IMR-90 (cell line): ENCODE measurements around the gene REEP2. TPM values are rescaled to one million over a fixed set of nuclear protein-coding genes. Genes with fewer than 3 reads are reported as not detected.

Experiments
- ATAC-seq: fragments of 200-7000 bp; cut with Tn5 transposase; 2 replicates; pipeline ENCODE4 v1.9.1; 2020; ENCODE audit warnings: low read depth, mild to moderate bottlenecking, moderate library complexity
- BruUV-seq: library from RNA; stranded (reverse); fragments of 400-500 nt; replicated peaks from 2 replicates; lab custom pipeline; 2021; lab: Mats Ljungman, UMichigan
- CTCF ChIA-PET: fragments of 300-600 bp; formaldehyde crosslinking; extraction: SDS; loops from one replicate; lab custom pipeline; 2021; ENCODE audit warnings: antibody characterized with exemption; lab: Yijun Ruan, JAX
- POLR2A ChIA-PET: fragments of 300-600 bp; sonication (Branson Sonifier 250); formaldehyde crosslinking; loops from one replicate; lab custom pipeline; 2022; ENCODE audit warnings: antibody characterized with exemption; ENCODE audit not compliant: unreplicated experiment; lab: Charles Lee
- DNase-seq: peaks from one replicate; pipeline ENCODE4 v3.0.0; 2013
- H2AFZ ChIP-seq: replicated peaks from 2 replicates; pipeline ENCODE3; 2013; ENCODE audit warnings: low read length, mild to moderate bottlenecking; ENCODE audit not compliant: poor library complexity
- H2AK5ac ChIP-seq: 2 replicates; pipeline ENCODE4 v1.6.1; 2013; ENCODE audit warnings: low read depth, low read length, inconsistent platforms
- H2AK9ac ChIP-seq: replicated peaks from 2 replicates; pipeline ENCODE3; 2013; ENCODE audit warnings: mild to moderate bottlenecking, low read depth, low read length, moderate library complexity; ENCODE audit not compliant: poor library complexity
- H2BK120ac ChIP-seq: 2 replicates; pipeline ENCODE4 v1.6.1; 2013; ENCODE audit warnings: low read depth, low read length, inconsistent platforms
- H2BK15ac ChIP-seq: 3 replicates; pipeline ENCODE4 v1.6.1; 2013; ENCODE audit warnings: low read depth, low read length, inconsistent platforms
- H2BK20ac ChIP-seq: 2 replicates; pipeline ENCODE4 v1.6.1; 2013; ENCODE audit warnings: low read depth, mild to moderate bottlenecking, inconsistent platforms, low read length, moderate library complexity
- H2BK5ac ChIP-seq: 2 replicates; pipeline ENCODE4 v1.6.1; 2013; ENCODE audit warnings: mild to moderate bottlenecking, low read depth, low read length, inconsistent platforms; ENCODE audit not compliant: poor library complexity, severe bottlenecking
- H3K14ac ChIP-seq: replicated peaks from 2 replicates; pipeline ENCODE4 v1.6.1; 2013; ENCODE audit warnings: low read depth, low read length, inconsistent platforms
- H3K18ac ChIP-seq: 2 replicates; pipeline ENCODE4 v1.6.1; 2013; ENCODE audit warnings: low read depth, low read length, control low read depth
- H3K23ac ChIP-seq: 2 replicates; pipeline ENCODE4 v1.6.1; 2013; ENCODE audit warnings: low read depth, low read length, inconsistent platforms
- H3K27ac ChIP-seq: 2 replicates; pipeline ENCODE4 v1.5.1; 2013; ENCODE audit warnings: mild to moderate bottlenecking, control low read depth, low read length; ENCODE audit not compliant: insufficient read depth
- H3K27me3 ChIP-seq: 2 replicates; pipeline ENCODE4 v1.6.1; 2013; ENCODE audit warnings: low read length; ENCODE audit not compliant: control insufficient read depth, insufficient read depth
- H3K36me3 ChIP-seq: 2 replicates; pipeline ENCODE4 v1.6.1; 2013; ENCODE audit warnings: low read length, mixed read lengths; ENCODE audit not compliant: control insufficient read depth, insufficient read depth
- H3K4ac ChIP-seq: 2 replicates; pipeline ENCODE4 v1.6.1; 2013; ENCODE audit warnings: low read depth, low read length, inconsistent platforms
- H3K4me1 ChIP-seq: 2 replicates; pipeline ENCODE4 v1.6.1; 2013; ENCODE audit warnings: low read length, mixed read lengths; ENCODE audit not compliant: control insufficient read depth, insufficient read depth
- H3K4me2 ChIP-seq: 2 replicates; pipeline ENCODE4 v1.6.1; 2013; ENCODE audit warnings: low read depth, mild to moderate bottlenecking, control low read depth, low read length, moderate library complexity
- H3K4me3 ChIP-seq: 2 replicates; pipeline ENCODE4 v1.5.1; 2013; ENCODE audit warnings: low read depth, mild to moderate bottlenecking, control low read depth, low read length, moderate library complexity; ENCODE audit not compliant: insufficient read depth
- H3K56ac ChIP-seq: 2 replicates; pipeline ENCODE4 v1.6.1; 2013; ENCODE audit warnings: low read length, inconsistent platforms; ENCODE audit not compliant: insufficient read depth; ENCODE audit errors: extremely low read depth
- H3K79me1 ChIP-seq, 2 experiments: 2 replicates each; pipeline ENCODE4 v1.6.1; 2013; ENCODE audit warnings: low read length in 2 of 2, inconsistent platforms in 1 of 2, low read depth in 1 of 2
- H3K9ac ChIP-seq: 2 replicates; pipeline ENCODE4 v1.6.1; 2013; ENCODE audit warnings: low read depth, low read length, control low read depth
- H3K9me1 ChIP-seq: 2 replicates; pipeline ENCODE4 v1.6.1; 2013; ENCODE audit warnings: low read length, inconsistent platforms; ENCODE audit not compliant: insufficient read depth
- H3K9me3 ChIP-seq: 2 replicates; pipeline ENCODE4 v1.6.1; 2013; ENCODE audit warnings: low read length; ENCODE audit not compliant: control insufficient read depth, insufficient read depth
- H4K20me1 ChIP-seq: 2 replicates; pipeline ENCODE4 v1.6.1; 2013; ENCODE audit warnings: low read length, inconsistent platforms; ENCODE audit not compliant: insufficient read depth
- H4K5ac ChIP-seq: 2 replicates; pipeline ENCODE4 v1.6.1; 2013; ENCODE audit warnings: mild to moderate bottlenecking, low read depth, low read length, control low read depth
- H4K8ac ChIP-seq, 2 experiments: 2 replicates each; pipeline ENCODE4 v1.6.1; 2013; ENCODE audit warnings: low read depth in 2 of 2, low read length in 2 of 2, control low read depth in 1 of 2, inconsistent platforms in 1 of 2
- H4K91ac ChIP-seq: 2 replicates; pipeline ENCODE4 v1.6.1; 2013; ENCODE audit warnings: low read depth, low read length, inconsistent platforms; ENCODE audit not compliant: insufficient read depth
- BHLHE40 ChIP-seq: fragments of 150-350 bp; IDR thresholded peaks from 2 replicates; pipeline ENCODE4 v1.6.1; 2016; ENCODE audit warnings: mild to moderate bottlenecking, low read depth, low read length
- CEBPB ChIP-seq: IDR thresholded peaks from 2 replicates; pipeline ENCODE4 v1.6.1; 2012; ENCODE audit warnings: low read depth, low read length, improper control_type of control experiment
- CHD1 ChIP-seq: IDR thresholded peaks from 2 replicates; pipeline ENCODE4 v1.6.1; 2012; ENCODE audit warnings: low read depth, low read length, improper control_type of control experiment
- CTCF ChIP-seq: conservative IDR thresholded peaks from 2 replicates; pipeline ENCODE4 v1.5.1; 2012; ENCODE audit warnings: mild to moderate bottlenecking, low read depth, low read length, improper control_type of control experiment
- ELK1 ChIP-seq: fragments of 150-350 bp; IDR thresholded peaks from 2 replicates; pipeline ENCODE4 v1.6.1; 2016; ENCODE audit warnings: low read depth, mild to moderate bottlenecking, low read length, moderate library complexity, borderline replicate concordance
- FOS ChIP-seq: fragments of 150-350 bp; IDR thresholded peaks from 2 replicates; pipeline ENCODE4 v1.6.1; 2016; ENCODE audit warnings: low read depth, low read length
- MAFK ChIP-seq: IDR thresholded peaks from 2 replicates; pipeline ENCODE4 v1.6.1; 2012; ENCODE audit warnings: low read depth, low read length, improper control_type of control experiment
- MAZ ChIP-seq: IDR thresholded peaks from 2 replicates; pipeline ENCODE4 v1.6.1; 2012; ENCODE audit warnings: low read depth, mild to moderate bottlenecking, low read length, improper control_type of control experiment, moderate library complexity, borderline replicate concordance
- MXI1 ChIP-seq: IDR thresholded peaks from 2 replicates; pipeline ENCODE4 v1.6.1; 2012; ENCODE audit warnings: low read depth, mild to moderate bottlenecking, low read length, moderate library complexity, borderline replicate concordance
- NFE2L2 ChIP-seq: fragments of 150-350 bp; IDR thresholded peaks from 2 replicates; pipeline ENCODE4 v1.6.1; 2016; ENCODE audit warnings: low read depth, mild to moderate bottlenecking, low read length
- POLR2A ChIP-seq: IDR thresholded peaks from 2 replicates; pipeline ENCODE4 v1.6.1; 2012; ENCODE audit warnings: mild to moderate bottlenecking, low read depth, low read length
- RAD21 ChIP-seq: IDR thresholded peaks from 2 replicates; pipeline ENCODE4 v1.6.1; 2012; ENCODE audit warnings: low read length, improper control_type of control experiment
- RCOR1 ChIP-seq: IDR thresholded peaks from 2 replicates; pipeline ENCODE4 v1.6.1; 2012; ENCODE audit warnings: mild to moderate bottlenecking, low read length, improper control_type of control experiment; ENCODE audit not compliant: insufficient replicate concordance
- RFX5 ChIP-seq: IDR thresholded peaks from 2 replicates; pipeline ENCODE4 v1.8.0; 2012; ENCODE audit warnings: low read depth, mild to moderate bottlenecking, low read length, moderate library complexity
- SMC3 ChIP-seq: fragments of 150-350 bp; IDR thresholded peaks from 2 replicates; pipeline ENCODE4 v1.6.1; 2016; ENCODE audit warnings: low read depth, mild to moderate bottlenecking, antibody characterized with exemption, low read length, moderate library complexity
- USF2 ChIP-seq: fragments of 150-350 bp; IDR thresholded peaks from 2 replicates; pipeline ENCODE4 v1.6.1; 2017; ENCODE audit warnings: mild to moderate bottlenecking, antibody characterized with exemption, low read length, low read depth
- WGBS, 2 experiments: methylation state at CpG; one replicate each; pipeline versions ENCODE4 v1.1.5 to v1.1.7; 2013; ENCODE audit warnings: missing lambda C conversion rate in 2 of 2; ENCODE audit not compliant: insufficient read length in 1 of 2; ENCODE audit errors: extremely low coverage in 2 of 2; 5-methylcytosine and 5-hydroxymethylcytosine counted together
- dilution Hi-C: fragments of 300-500 bp; cut with HindIII; formaldehyde crosslinking; loops from one replicate; pipeline ENCODE4 v1.14.3; 2018; ENCODE audit warnings: low sequenced_read_pairs; ENCODE audit not compliant: unreplicated experiment
- in situ Hi-C: fragments of 300-500 bp; cut with MboI; formaldehyde crosslinking; loops from 3 replicates; pipeline ENCODE4 v1.14.3; 2019; ENCODE audit warnings: low sequenced_read_pairs, inconsistent platforms, mixed read lengths
- intact Hi-C: fragments of 100-400 bp; cut with micrococcal nuclease; formaldehyde crosslinking; loops from 2 replicates; pipeline ENCODE4 v1.10.0; 2022
- polyA plus RNA-seq, 3 experiments: library from polyadenylated mRNA; depleted of rRNA; stranded (reverse); fragments of >200 nt; gene quantifications; 2 replicates each; pipeline ENCODE4 v1.2.3, GENCODE V29; 2012; ENCODE audit warnings: low replicate concordance in 1 of 3
- total RNA-seq: library from RNA; depleted of rRNA; stranded (reverse); fragments of >200 nt; gene quantifications from 2 replicates; pipeline ENCODE4 v1.2.3, GENCODE V29; 2012

The REEP2 gene
- total and polyA plus RNA-seq, 2 of the 4 experiments (the other 2 are of a cell fraction) = 12.4 to 17.0 TPM

GRCh38 chr5:138391859-138392386, 46.9 kb upstream of the REEP2 start:
- Histone ChIP-seq H4K5ac (no peak overlapping the region), H2BK5ac (no peak overlapping the region), H3K56ac (no peak overlapping the region), H3K18ac (no peak overlapping the region), H3K9me1 (no peaks in the 10 kb centered on the region; the same call in 1 of the 2 replicates), H2BK20ac (no peak overlapping the region), H2AK9ac (no peak overlapping the region), H4K20me1 (no peaks in the 10 kb centered on the region), H4K91ac (no peak overlapping the region), H2AK5ac (no peak overlapping the region), H3K27ac (no peak overlapping the region), H3K14ac (no peak overlapping the region), H4K8ac (no peak overlapping the region), H3K36me3 (peaks cover 33% of the 10 kb centered on the region), H3K9me3 (no peaks in the 10 kb centered on the region), H3K79me1 (peaks cover 3 to 7% of the 10 kb centered on the region in 2 experiments; a peak in 2 of 4 replicates), H2BK15ac (no peak overlapping the region), H3K4me3 (no peak overlapping the region), H3K4me1 (no peaks in the 10 kb centered on the region), H3K23ac (no peak overlapping the region), H3K4me2 (no peak overlapping the region), H3K9ac (no peak overlapping the region), H3K27me3 (no peaks in the 10 kb centered on the region), H2AFZ (no peak overlapping the region), H3K4ac (no peak overlapping the region), H2BK120ac (no peak overlapping the region)
- WGBS, 2 experiments = 100% methylated on average over 3 of the region's 9 CpGs; no CpG with 5 or more reads in 1 of the 2 experiments
- no peak for TF ChIP-seq CTCF
- TF ChIP-seq MAZ = no peak
- no peak for TF ChIP-seq BHLHE40
- TF ChIP-seq SMC3 = no peak
- no peak for TF ChIP-seq RAD21
- no peak for TF ChIP-seq FOS
- TF ChIP-seq CEBPB = no peak
- no peak for TF ChIP-seq MAFK
- TF ChIP-seq MXI1 = no peak
- TF ChIP-seq CHD1 = no peak
- TF ChIP-seq NFE2L2 = no peak
- no peak for TF ChIP-seq POLR2A
- no peak for TF ChIP-seq USF2
- no peak for TF ChIP-seq ELK1
- TF ChIP-seq RFX5 = no peak
- TF ChIP-seq RCOR1 = no peak
- ATAC-seq = no peak
- intact Hi-C loops (no loop called here), in situ Hi-C loops (no loop called here), dilution Hi-C loops (no loop called here)
- POLR2A ChIA-PET = interaction anchor here (0.6 kb wide), 1 partner anchor 944 kb away, joined by 7 read pairs; no protein-coding TSS in a partner anchor
- no TSS peak for BruUV-seq
- CTCF ChIA-PET = no interaction called here
- DNase-seq = no peak
